Measurements from ENCODE around the gene LRRC8D.
"Not testable (repeated sequence)": the region's sequence is repeated elsewhere in the genome, so short reads cannot be mapped to it uniquely, and the experiment has no call there.

The LRRC8D gene

GRCh38 chr1:89923517-89923916 lies 102.7 kb downstream of the LRRC8D start:
- H3F3A ChIP-seq (ENCODE audit: low read depth) = no peaks in the 10 kb centered on the region
- no peak overlapping the region for H2AFZ ChIP-seq (ENCODE audit: low read length)
- H3K79me2 ChIP-seq (ENCODE audit: insufficient read depth, low read length) = peaks cover 49% of the 10 kb centered on the region
- no peaks in the 10 kb centered on the region for H3K9me2 ChIP-seq (replicated peaks; ENCODE audit: low read depth, low read length)
- peaks cover 8% of the 10 kb centered on the region; the same call in 1 of the 2 replicates for H3K9me3 ChIP-seq (ENCODE audit: insufficient read depth, low read depth, low read length)
- H3K9ac ChIP-seq (ENCODE audit: low read depth, low read length, poor library complexity, severe bottlenecking) = no peak overlapping the region
- no peak overlapping the region for H3K4me3 ChIP-seq (ENCODE audit: low read length, poor library complexity, severe bottlenecking)
- H3K4me2 ChIP-seq (ENCODE audit: low read depth, low read length, poor library complexity, severe bottlenecking) = no peak overlapping the region
- H4K20me1 ChIP-seq (ENCODE audit: insufficient read depth, low read length, poor library complexity, severe bottlenecking) = peaks cover 11% of the 10 kb centered on the region
- no peaks in the 10 kb centered on the region for H3K27me3 ChIP-seq (ENCODE audit: insufficient read depth, low read length, poor library complexity, severe bottlenecking)
- TF ChIP-seq EZH2phosphoT487 (IDR thresholded peaks at IDR 0.05; ENCODE audit: borderline replicate concordance) (no peak), CTCF (conservative IDR thresholded peaks at IDR 0.05; ENCODE audit: low read length) (no peak)
- peaks cover 9% of the 10 kb centered on the region for H3K4me1 ChIP-seq (ENCODE audit: insufficient read depth, low read length, poor library complexity, severe bottlenecking)
- peaks cover 33% of the 10 kb centered on the region for H3K36me3 ChIP-seq (ENCODE audit: insufficient read depth, low read length)

GRCh38 chr1:89924075-89924474 lies 103.2 kb downstream of the LRRC8D start:
- H4K20me1 ChIP-seq (ENCODE audit: insufficient read depth, low read length, poor library complexity, severe bottlenecking); H2AFZ ChIP-seq (ENCODE audit: low read length); H3K4me2 ChIP-seq (ENCODE audit: low read depth, low read length, poor library complexity, severe bottlenecking); H3K27me3 ChIP-seq (ENCODE audit: insufficient read depth, low read length, poor library complexity, severe bottlenecking); H3F3A ChIP-seq (ENCODE audit: low read depth); H3K9me2 ChIP-seq (replicated peaks; ENCODE audit: low read depth, low read length); H3K9me3 ChIP-seq (ENCODE audit: insufficient read depth, low read depth, low read length); H3K4me3 ChIP-seq (ENCODE audit: low read length, poor library complexity, severe bottlenecking); H3K9ac ChIP-seq (ENCODE audit: low read depth, low read length, poor library complexity, severe bottlenecking): not testable (repeated sequence)
- Histone ChIP-seq H3K4me1 (ENCODE audit: insufficient read depth, low read length, poor library complexity, severe bottlenecking) (peaks cover 12% of the 10 kb centered on the region), H3K79me2 (ENCODE audit: insufficient read depth, low read length) (peaks cover 45% of the 10 kb centered on the region), H3K36me3 (ENCODE audit: insufficient read depth, low read length) (peaks cover 36% of the 10 kb centered on the region)

GRCh38 chr1:89927049-89927448 lies 106.2 kb downstream of the LRRC8D start:
- Histone ChIP-seq H3K27me3 (ENCODE audit: insufficient read depth, low read length, poor library complexity, severe bottlenecking) (no peaks in the 10 kb centered on the region), H3K9me3 (ENCODE audit: insufficient read depth, low read depth, low read length) (peaks cover 8% of the 10 kb centered on the region; the same call in 1 of the 2 replicates), H3K4me1 (ENCODE audit: insufficient read depth, low read length, poor library complexity, severe bottlenecking) (peaks cover 16% of the 10 kb centered on the region), H3F3A (ENCODE audit: low read depth) (no peaks in the 10 kb centered on the region), H3K9me2 (replicated peaks; ENCODE audit: low read depth, low read length) (no peaks in the 10 kb centered on the region), H2AFZ (ENCODE audit: low read length) (no peak overlapping the region), H3K79me2 (ENCODE audit: insufficient read depth, low read length) (peaks cover 38% of the 10 kb centered on the region), H3K9ac (ENCODE audit: low read depth, low read length, poor library complexity, severe bottlenecking) (no peak overlapping the region), H4K20me1 (ENCODE audit: insufficient read depth, low read length, poor library complexity, severe bottlenecking) (peaks cover 3% of the 10 kb centered on the region), H3K4me3 (ENCODE audit: low read length, poor library complexity, severe bottlenecking) (no peak overlapping the region), H3K36me3 (ENCODE audit: insufficient read depth, low read length) (peaks cover 36% of the 10 kb centered on the region), H3K4me2 (ENCODE audit: low read depth, low read length, poor library complexity, severe bottlenecking) (no peak overlapping the region)
- TF ChIP-seq CTCF (conservative IDR thresholded peaks at IDR 0.05; ENCODE audit: low read length) = no peak
- no peak for TF ChIP-seq EZH2phosphoT487 (IDR thresholded peaks at IDR 0.05; ENCODE audit: borderline replicate concordance)

- no peaks in the 10 kb centered on the region for H3K9me2 ChIP-seq (replicated peaks; ENCODE audit: low read depth, low read length)
- H3K27me3 ChIP-seq (ENCODE audit: insufficient read depth, low read length, poor library complexity, severe bottlenecking) = no peaks in the 10 kb centered on the region
- TF ChIP-seq CTCF (conservative IDR thresholded peaks at IDR 0.05; ENCODE audit: low read length) = no peak
- no peak for TF ChIP-seq EZH2phosphoT487 (IDR thresholded peaks at IDR 0.05; ENCODE audit: borderline replicate concordance)
- H3K4me2 ChIP-seq (ENCODE audit: low read depth, low read length, poor library complexity, severe bottlenecking) = no peak overlapping the region
- peaks cover 3% of the 10 kb centered on the region for H4K20me1 ChIP-seq (ENCODE audit: insufficient read depth, low read length, poor library complexity, severe bottlenecking)
- no peak overlapping the region for H2AFZ ChIP-seq (ENCODE audit: low read length)
- H3K9ac ChIP-seq (ENCODE audit: low read depth, low read length, poor library complexity, severe bottlenecking) = no peak overlapping the region
- no peak overlapping the region for H3K4me3 ChIP-seq (ENCODE audit: low read length, poor library complexity, severe bottlenecking)
- peaks cover 16% of the 10 kb centered on the region for H3K4me1 ChIP-seq (ENCODE audit: insufficient read depth, low read length, poor library complexity, severe bottlenecking)
- peaks cover 38% of the 10 kb centered on the region for H3K36me3 ChIP-seq (ENCODE audit: insufficient read depth, low read length)
- peaks cover 8% of the 10 kb centered on the region; the same call in 1 of the 2 replicates for H3K9me3 ChIP-seq (ENCODE audit: insufficient read depth, low read depth, low read length)
- no peaks in the 10 kb centered on the region for H3F3A ChIP-seq (ENCODE audit: low read depth)
- peaks cover 34% of the 10 kb centered on the region for H3K79me2 ChIP-seq (ENCODE audit: insufficient read depth, low read length)
Observed at GRCh38 chr1:89927478-89927877, 106.6 kb downstream of the LRRC8D start.
